Stimulated activated CD8-positive, alpha-beta memory T cell treated with anti-CD3 and anti-CD28 coated beads, Interleukin-4, amount 100 ng/mL, for 4 hours (primary cell): ENCODE measurements around the gene IVD.
A peak's percentile ranks its signal among the peaks of the same experiment; 100 is the strongest.

ENCODE experiments used
- DNase-seq, 2 donors: peaks; one replicate each; pipeline ENCODE4 v3.0.0-alpha.2; 2020; ENCODE audit warnings: low read depth in 2 of 2, low spot score in 1 of 2

IVD gene

GRCh38 chr15:40413036-40413435 is 7.4 kb downstream of the IVD start:
- no peak for DNase-seq

DNA sequence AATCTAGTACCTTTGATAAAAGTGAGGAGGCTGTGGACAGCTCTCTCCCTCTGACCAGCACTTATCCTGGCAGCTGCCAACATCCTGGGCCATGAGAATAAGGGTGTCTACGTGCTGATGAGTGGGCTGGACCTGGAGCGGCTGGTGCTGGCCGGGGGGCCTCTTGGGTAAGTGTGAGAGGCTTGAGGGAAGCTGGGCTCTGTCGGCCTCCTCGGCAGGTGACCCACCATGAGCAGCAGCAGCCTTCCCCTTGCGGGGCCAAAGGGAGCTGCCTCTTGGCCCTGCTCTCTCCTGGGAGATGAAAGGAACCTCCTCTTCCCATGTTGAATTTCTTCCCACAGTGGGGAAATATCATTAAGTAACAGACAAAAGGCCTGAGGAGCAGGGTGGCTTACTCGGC is 9.2 kb downstream of the IVD start:
- no peak for DNase-seq

DNA sequence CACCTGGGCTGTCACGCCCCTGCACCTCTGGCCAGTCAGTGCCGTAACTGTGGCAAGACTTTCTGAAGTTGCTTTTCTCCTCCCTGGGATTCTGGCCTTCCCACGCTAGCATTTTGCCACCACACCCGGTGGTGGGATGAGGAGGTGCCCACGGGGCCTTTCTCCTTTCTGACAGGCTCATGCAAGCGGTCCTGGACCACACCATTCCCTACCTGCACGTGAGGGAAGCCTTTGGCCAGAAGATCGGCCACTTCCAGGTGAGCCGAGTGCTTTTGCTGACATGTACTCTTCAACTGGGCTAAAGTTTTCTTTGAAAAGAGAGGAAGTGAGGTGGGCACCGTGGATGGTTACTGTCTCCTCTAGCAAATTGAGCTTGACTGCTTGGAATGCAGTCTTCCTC is 9.6 kb downstream of the IVD start:
- no peak for DNase-seq

DNA sequence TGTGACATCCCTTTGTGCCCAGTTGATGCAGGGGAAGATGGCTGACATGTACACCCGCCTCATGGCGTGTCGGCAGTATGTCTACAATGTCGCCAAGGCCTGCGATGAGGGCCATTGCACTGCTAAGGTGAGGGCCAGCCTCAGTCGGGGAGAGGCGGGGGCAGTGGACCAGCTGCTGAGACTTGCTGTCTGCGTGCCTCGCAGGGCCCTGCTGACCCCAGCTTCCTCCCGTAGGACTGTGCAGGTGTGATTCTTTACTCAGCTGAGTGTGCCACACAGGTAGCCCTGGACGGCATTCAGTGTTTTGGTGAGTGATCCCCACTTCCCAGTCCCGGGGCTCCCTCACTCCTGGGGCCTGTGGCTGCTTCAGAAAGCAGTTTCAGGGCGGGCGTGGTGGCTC is 10.5 kb downstream of the IVD start:
- no peak for DNase-seq

DNA sequence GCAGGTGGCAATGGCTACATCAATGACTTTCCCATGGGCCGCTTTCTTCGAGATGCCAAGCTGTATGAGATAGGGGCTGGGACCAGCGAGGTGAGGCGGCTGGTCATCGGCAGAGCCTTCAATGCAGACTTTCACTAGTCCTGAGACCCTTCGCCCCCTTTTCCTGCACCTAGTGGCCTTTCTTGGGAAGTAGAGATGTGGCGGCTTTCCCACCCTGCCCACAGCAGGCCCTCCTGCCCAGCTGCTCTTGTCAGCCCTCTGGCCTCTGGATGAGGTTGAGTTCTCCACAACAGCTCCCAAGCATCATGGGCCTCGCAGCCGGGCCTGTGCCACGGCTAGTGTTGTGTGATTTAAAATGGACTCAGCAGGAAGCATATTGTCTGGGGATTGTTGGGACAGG is 12.5 kb downstream of the IVD start:
- no peak for DNase-seq

DNA sequence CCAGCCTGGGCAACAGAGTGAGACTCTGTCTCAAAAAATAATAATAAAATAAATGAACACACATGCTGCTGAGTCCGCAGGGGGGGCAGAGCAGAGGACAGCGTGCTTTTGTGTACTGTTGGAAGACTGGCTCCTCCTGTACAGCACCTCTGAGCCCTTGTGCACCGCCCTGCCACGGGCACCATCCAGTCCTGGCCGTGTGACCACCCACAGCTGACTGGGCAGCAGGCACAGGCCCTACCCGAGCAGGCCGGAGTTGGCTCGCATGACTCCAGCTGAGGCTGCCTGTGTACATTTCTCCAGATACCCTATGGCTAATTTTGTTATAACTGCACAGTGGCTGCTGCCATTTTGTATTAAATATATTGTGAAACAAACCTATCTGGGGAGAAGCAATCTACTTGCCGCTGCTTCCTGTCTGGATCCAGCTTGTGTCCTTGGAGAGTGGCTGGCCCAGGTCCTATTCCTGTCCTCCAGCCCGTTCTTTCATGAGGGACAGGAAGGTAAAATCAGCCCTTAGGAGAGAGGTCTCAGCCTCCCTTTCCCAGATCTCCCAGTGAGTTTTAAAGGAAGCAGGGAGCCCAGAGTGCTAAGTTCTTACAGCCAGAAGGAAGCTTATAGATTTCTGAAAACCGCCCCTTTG is 14.6 kb downstream of the IVD start:
- no peak for DNase-seq

GRCh38 chr15:40420793-40421192 is 15.2 kb downstream of the IVD start:
- DNase-seq, result no peak

- peak; percentile 56 to 60 for DNase-seq
Measured at GRCh38 chr15:40421246-40422157, 15.9 kb downstream of the IVD start.

- DNase-seq, result no peak
Measured at GRCh38 chr15:40424483-40425115, 19.0 kb downstream of the IVD start.

DNA sequence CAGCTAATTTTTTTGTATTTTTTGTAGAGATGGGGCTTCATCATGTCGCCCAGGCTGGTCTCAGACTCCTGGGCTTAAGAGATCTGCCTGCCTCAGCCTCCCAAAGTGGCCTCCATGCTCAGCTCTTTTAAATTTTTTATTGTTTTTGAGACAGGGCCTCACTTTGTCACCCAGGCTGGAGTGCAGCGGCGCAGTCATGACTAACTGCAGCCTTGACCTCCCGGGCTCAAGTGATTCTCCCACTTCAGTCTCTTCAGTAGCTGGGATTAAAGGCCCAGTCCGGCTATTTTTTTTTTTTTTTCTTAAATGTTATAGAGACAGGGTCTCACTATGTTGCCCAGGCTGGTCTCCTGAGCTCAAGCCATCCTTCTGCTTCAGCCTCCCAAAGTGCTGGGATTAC is 20.1 kb downstream of the IVD start:
- no peak for DNase-seq

DNA sequence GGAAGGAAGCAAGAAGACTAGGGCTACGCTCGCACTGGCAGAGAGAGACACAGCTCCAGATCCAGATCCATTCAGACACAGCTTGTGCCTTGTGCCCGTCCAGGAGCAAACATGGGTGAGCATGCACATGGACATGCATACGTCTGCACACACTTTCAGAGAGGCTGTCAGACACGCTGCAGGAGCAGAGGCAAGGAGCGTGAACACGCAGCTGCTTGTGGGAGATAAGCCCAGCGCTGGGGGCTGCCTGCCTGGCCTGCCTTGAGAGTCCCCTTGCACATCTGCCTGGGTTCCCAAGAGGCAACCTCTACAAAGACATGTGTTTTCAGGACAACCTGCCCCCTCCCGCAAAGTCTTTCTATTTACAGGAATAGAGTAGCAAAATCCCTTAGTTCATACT is 21.6 kb downstream of the IVD start:
- DNase-seq, result no peak

DNA sequence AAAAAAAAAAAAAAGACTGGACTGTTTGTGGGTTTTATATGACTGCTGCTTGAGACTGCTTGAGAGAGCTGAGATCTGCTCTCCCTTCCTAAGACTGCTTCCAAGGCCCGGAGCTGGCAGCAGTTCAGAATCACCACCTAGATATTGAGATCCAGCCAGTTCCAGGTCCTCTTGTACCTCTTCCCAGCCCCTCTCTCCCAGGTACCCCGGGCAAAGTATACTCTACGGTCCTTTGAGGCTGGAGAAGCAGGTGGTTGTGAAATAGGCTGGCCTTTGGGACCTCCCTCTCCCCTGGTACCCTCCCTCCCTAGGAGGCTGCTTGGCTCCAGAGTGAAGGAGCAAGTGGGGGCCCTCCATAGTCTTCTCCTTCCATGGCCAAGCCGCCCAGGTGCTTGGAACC is 22.6 kb downstream of the IVD start:
- no peak for DNase-seq

- no peak for DNase-seq
Measured at GRCh38 chr15:40429068-40429710, 23.6 kb downstream of the IVD start.

- no peak for DNase-seq
Measured at GRCh38 chr15:40430271-40430805, 24.7 kb downstream of the IVD start.

DNA sequence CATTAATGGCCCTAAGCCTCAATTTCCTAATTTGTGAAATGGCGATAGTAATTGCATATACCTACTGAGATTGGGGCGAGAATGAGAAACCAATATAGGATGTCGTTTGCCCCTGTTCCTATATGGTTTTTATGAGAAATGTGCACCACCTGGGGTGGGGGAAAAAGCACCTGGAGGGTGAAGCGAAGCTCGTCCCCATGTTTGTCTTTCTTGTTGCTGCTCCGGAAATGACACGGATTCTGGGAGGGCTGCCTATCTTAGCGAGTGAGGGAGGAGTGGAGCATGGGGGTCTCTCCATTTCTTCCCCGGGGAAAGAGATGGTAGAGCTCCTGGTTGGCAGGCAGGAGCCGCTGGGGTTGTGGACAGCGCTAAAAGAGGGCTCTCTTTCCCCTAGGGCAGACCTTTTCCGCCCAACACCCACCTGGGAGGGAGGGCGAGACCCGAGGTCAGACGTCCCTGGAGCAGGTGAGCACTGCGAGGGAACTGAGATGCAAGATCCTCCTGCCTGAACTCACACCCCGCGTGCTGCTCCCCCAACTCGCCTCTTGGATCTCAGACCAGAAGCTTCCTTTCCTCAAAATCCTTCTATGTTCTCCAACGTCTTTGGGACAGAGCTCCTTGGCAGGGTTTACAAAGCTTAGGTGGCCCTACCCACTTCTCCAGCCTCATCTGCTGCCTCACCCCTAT is 29.6 kb downstream of the IVD start:
- DNase-seq, result no peak

- DNase-seq, result no peak
Measured at GRCh38 chr15:40435710-40436089, 30.1 kb downstream of the IVD start.

- DNase-seq, result no peak
Measured at GRCh38 chr15:40436116-40436891, 30.7 kb downstream of the IVD start.

- no peak for DNase-seq
Measured at GRCh38 chr15:40436892-40437751, 31.5 kb downstream of the IVD start.
